Caco-2 (cell line): ENCODE data around the gene GADL1. TPM values are rescaled to one million over a fixed set of nuclear protein-coding genes. Genes with fewer than 3 reads are reported as not detected.

Experiments
- BruUV-seq: library from RNA; stranded (reverse); fragments of 400-500 nt; replicated peaks from 2 replicates; lab custom pipeline; 2021; lab: Mats Ljungman, UMichigan
- CTCF ChIA-PET: fragments of 300-600 bp; sonication (Branson Sonifier 250); formaldehyde crosslinking; loops from one replicate; lab custom pipeline; 2022; ENCODE audit warnings: antibody characterized with exemption; lab: Charles Lee
- POLR2A ChIA-PET: fragments of 300-600 bp; sonication (Branson Sonifier 250); formaldehyde crosslinking; loops from one replicate; lab custom pipeline; 2022; ENCODE audit warnings: antibody characterized with exemption; lab: Charles Lee
- DNase-seq, 2 experiments: peaks; one replicate each; pipeline versions ENCODE4 v3.0.0 to v3.0.0-alpha.2; 2020 to 2022
- H3K27me3 ChIP-seq: replicated peaks from 2 replicates; pipeline ENCODE4 v1.6.0; 2011; ENCODE audit warnings: low read length; ENCODE audit not compliant: control insufficient read depth, insufficient read depth
- H3K36me3 ChIP-seq: 2 replicates; pipeline ENCODE4 v1.5.1; 2011; ENCODE audit warnings: low read length; ENCODE audit not compliant: control insufficient read depth, insufficient read depth
- H3K4me1 ChIP-seq: fragments of 250-450 bp; sonication (Bioruptor Pico); 2 replicates; pipeline ENCODE4 v1.5.1; 2020; ENCODE audit warnings: mild to moderate bottlenecking
- H3K4me3 ChIP-seq: 2 replicates; pipeline ENCODE4 v1.5.1; 2011; ENCODE audit warnings: low read depth, mild to moderate bottlenecking, control low read depth, low read length
- H3K9me3 ChIP-seq: fragments of 250-450 bp; sonication (Bioruptor Pico); 2 replicates; pipeline ENCODE4 v1.5.1; 2020; ENCODE audit warnings: mild to moderate bottlenecking, moderate library complexity
- H3K27ac Mint-ChIP-seq: one replicate; pipeline ENCODE4 v1.8.0; 2022; ENCODE audit warnings: mixed read lengths; ENCODE audit not compliant: unreplicated experiment
- H3K27me3 Mint-ChIP-seq: one replicate; pipeline ENCODE4 v1.8.0; 2022; ENCODE audit warnings: mixed read lengths; ENCODE audit not compliant: insufficient read depth, unreplicated experiment
- H3K36me3 Mint-ChIP-seq: one replicate; pipeline ENCODE4 v1.8.0; 2022; ENCODE audit warnings: mild to moderate bottlenecking, mixed read lengths; ENCODE audit not compliant: insufficient read depth, unreplicated experiment
- H3K4me1 Mint-ChIP-seq: one replicate; pipeline ENCODE4 v1.8.0; 2022; ENCODE audit warnings: low read depth, mixed read lengths; ENCODE audit not compliant: unreplicated experiment
- H3K4me3 Mint-ChIP-seq: one replicate; pipeline ENCODE4 v1.8.0; 2022; ENCODE audit warnings: mild to moderate bottlenecking, moderate library complexity, mixed read lengths; ENCODE audit not compliant: unreplicated experiment
- H3K9me3 Mint-ChIP-seq: one replicate; pipeline ENCODE4 v1.8.0; 2022; ENCODE audit warnings: mixed read lengths; ENCODE audit not compliant: unreplicated experiment
- intact Hi-C: fragments of 100-400 bp; cut with micrococcal nuclease; formaldehyde crosslinking; loops from one replicate; pipeline ENCODE4 v1.10.0; 2022; ENCODE audit not compliant: unreplicated experiment
- total RNA-seq: library from RNA; stranded (reverse); gene quantifications from 2 replicates; pipeline ENCODE4 v1.2.3, GENCODE V29; 2022
- TF ChIP-seq, protein P1 (sequence below), 2 experiments: fragments of 200-600 bp in 1 of 2; IDR thresholded peaks; 1 replicate in 1 of 2; 2 replicates in 1 of 2; pipeline versions ENCODE4 v1.5.1 to v1.8.0; 2011 to 2022; ENCODE audit warnings: antibody characterized with exemption in 1 of 2, control low read depth in 1 of 2, inconsistent platforms in 1 of 2, low read depth in 1 of 2, low read length in 1 of 2, mild to moderate bottlenecking in 1 of 2, moderate library complexity in 1 of 2; ENCODE audit not compliant: insufficient read depth in 1 of 2, severe bottlenecking in 1 of 2, unreplicated experiment in 1 of 2

GADL1 gene
- total RNA-seq, 1 experiment from 2014 or later = 6.2 TPM

- TF ChIP-seq, protein P1, sequence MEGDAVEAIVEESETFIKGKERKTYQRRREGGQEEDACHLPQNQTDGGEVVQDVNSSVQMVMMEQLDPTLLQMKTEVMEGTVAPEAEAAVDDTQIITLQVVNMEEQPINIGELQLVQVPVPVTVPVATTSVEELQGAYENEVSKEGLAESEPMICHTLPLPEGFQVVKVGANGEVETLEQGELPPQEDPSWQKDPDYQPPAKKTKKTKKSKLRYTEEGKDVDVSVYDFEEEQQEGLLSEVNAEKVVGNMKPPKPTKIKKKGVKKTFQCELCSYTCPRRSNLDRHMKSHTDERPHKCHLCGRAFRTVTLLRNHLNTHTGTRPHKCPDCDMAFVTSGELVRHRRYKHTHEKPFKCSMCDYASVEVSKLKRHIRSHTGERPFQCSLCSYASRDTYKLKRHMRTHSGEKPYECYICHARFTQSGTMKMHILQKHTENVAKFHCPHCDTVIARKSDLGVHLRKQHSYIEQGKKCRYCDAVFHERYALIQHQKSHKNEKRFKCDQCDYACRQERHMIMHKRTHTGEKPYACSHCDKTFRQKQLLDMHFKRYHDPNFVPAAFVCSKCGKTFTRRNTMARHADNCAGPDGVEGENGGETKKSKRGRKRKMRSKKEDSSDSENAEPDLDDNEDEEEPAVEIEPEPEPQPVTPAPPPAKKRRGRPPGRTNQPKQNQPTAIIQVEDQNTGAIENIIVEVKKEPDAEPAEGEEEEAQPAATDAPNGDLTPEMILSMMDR (IDR thresholded peaks at IDR 0.05; ENCODE audit: insufficient read depth in 1 of 2, low read depth in 1 of 2, low read length in 1 of 2, severe bottlenecking in 1 of 2, unreplicated experiment in 1 of 2) = no peak
- Mint-ChIP-seq H3K4me3 (no peak overlapping the region), H3K4me1 (peaks cover 14% of the 10 kb centered on the region), H3K36me3 (no peaks in the 10 kb centered on the region), H3K27me3 (no peaks in the 10 kb centered on the region), H3K9me3 (no peaks in the 10 kb centered on the region), H3K27ac (no peak overlapping the region)
- no peaks in the 10 kb centered on the region for H3K9me3 ChIP-seq
- no peaks in the 10 kb centered on the region for H3K27me3 ChIP-seq
- DNase-seq = no peak
- ChIA-PET POLR2A (no interaction called here), CTCF (no interaction called here)
- intact Hi-C loops = no loop called here
- H3K4me3 ChIP-seq = no peak overlapping the region
- peaks cover 12% of the 10 kb centered on the region for H3K4me1 ChIP-seq
- no TSS peak for BruUV-seq
- H3K36me3 ChIP-seq = no peaks in the 10 kb centered on the region
Observed at GRCh38 chr3:30756218-30756617, 138.2 kb downstream of the GADL1 start.

DNA sequence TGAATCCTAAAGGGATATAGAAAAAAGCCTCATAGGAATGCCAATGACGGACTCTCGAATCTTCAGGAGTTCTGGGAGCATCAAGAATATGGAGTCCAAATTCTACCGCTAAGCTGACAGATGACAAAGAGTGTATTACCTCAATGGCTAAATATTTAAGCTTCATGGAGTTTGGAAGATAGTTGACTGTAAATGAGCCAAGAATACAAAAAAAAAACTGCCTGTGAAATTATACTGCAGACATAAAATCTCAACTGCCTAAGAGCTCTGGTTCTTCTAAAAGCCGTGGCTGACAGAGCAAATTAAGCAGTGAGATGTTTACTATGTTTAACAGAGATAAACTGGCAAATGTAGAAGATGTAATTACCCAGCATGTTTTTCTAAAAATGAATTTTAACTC, 140.0 kb downstream of the GADL1 start:
- H3K27me3 Mint-ChIP-seq = no peaks in the 10 kb centered on the region
- H3K27me3 ChIP-seq = no peaks in the 10 kb centered on the region
- H3K36me3 ChIP-seq = no peaks in the 10 kb centered on the region
- no peak overlapping the region for H3K4me3 Mint-ChIP-seq
- no peak for DNase-seq
- ChIA-PET CTCF (no interaction called here), POLR2A (no interaction called here)
- H3K9me3 ChIP-seq = no peaks in the 10 kb centered on the region
- no TSS peak for BruUV-seq
- H3K36me3 Mint-ChIP-seq = no peaks in the 10 kb centered on the region
- intact Hi-C loops = no loop called here
- H3K4me1 Mint-ChIP-seq = peaks cover 16% of the 10 kb centered on the region
- no peaks in the 10 kb centered on the region for H3K9me3 Mint-ChIP-seq
- H3K4me3 ChIP-seq = no peak overlapping the region
- no peak overlapping the region for H3K27ac Mint-ChIP-seq
- TF ChIP-seq, protein P1 (IDR thresholded peaks at IDR 0.05; ENCODE audit: insufficient read depth in 1 of 2, low read depth in 1 of 2, low read length in 1 of 2, severe bottlenecking in 1 of 2, unreplicated experiment in 1 of 2) = no peak
- H3K4me1 ChIP-seq = peaks cover 13% of the 10 kb centered on the region

GRCh38 chr3:30753766-30754165, 140.7 kb downstream of the GADL1 start:
- no peaks in the 10 kb centered on the region for H3K36me3 ChIP-seq
- Mint-ChIP-seq H3K4me1 (peaks cover 16% of the 10 kb centered on the region), H3K27ac (no peak overlapping the region), H3K36me3 (no peaks in the 10 kb centered on the region), H3K27me3 (no peaks in the 10 kb centered on the region), H3K4me3 (no peak overlapping the region), H3K9me3 (no peaks in the 10 kb centered on the region)
- CTCF ChIA-PET = no interaction called here
- POLR2A ChIA-PET = no interaction called here
- H3K4me3 ChIP-seq = no peak overlapping the region
- DNase-seq = no peak
- no TSS peak for BruUV-seq
- H3K9me3 ChIP-seq = no peaks in the 10 kb centered on the region
- H3K4me1 ChIP-seq = peaks cover 17% of the 10 kb centered on the region
- intact Hi-C loops = no loop called here
- TF ChIP-seq, protein P1 (IDR thresholded peaks at IDR 0.05; ENCODE audit: insufficient read depth in 1 of 2, low read depth in 1 of 2, low read length in 1 of 2, severe bottlenecking in 1 of 2, unreplicated experiment in 1 of 2) = no peak
- no peaks in the 10 kb centered on the region for H3K27me3 ChIP-seq
